NB4 (cell line): Measurements from ENCODE around the gene CELA1.

Experiments
- CTCF ChIP-seq: IDR thresholded peaks from one replicate; pipeline ENCODE4 v1.5.1; 2012; ENCODE audit warnings: low read depth, low read length
- MAX ChIP-seq: IDR thresholded peaks from 2 replicates; pipeline ENCODE4 v1.6.1; 2011; ENCODE audit warnings: low read depth, low read length
- MYC ChIP-seq: IDR thresholded peaks from 2 replicates; pipeline ENCODE4 v1.6.1; 2011; ENCODE audit warnings: low read depth, low read length
- POLR2A ChIP-seq: IDR thresholded peaks from 2 replicates; pipeline ENCODE4 v1.6.1; 2011; ENCODE audit warnings: mild to moderate bottlenecking; ENCODE audit not compliant: insufficient read length; ENCODE audit errors: extremely low read depth

GRCh38 chr12:51349026-51349425, 2.5 kb upstream of the CELA1 start:
- no peak for TF ChIP-seq CTCF
- TF ChIP-seq MAX: no peak
- TF ChIP-seq POLR2A: no peak
- no peak for TF ChIP-seq MYC
